Activated T-helper 1 cell treated with anti-CD3 and anti-CD28 coated beads, Interleukin-2, amount 50 U/mL, for 16 hours (primary cell): ENCODE data around the gene COPB2.
"Not testable (repeated sequence)": the region's sequence is repeated elsewhere in the genome, so short reads cannot be mapped to it uniquely, and the experiment has no call there.

ENCODE experiments used
- DNase-seq, 2 donors: peaks; one replicate each; pipeline ENCODE4 v3.0.0-alpha.2; 2020; ENCODE audit warnings: low read depth in 1 of 2, low spot score in 1 of 2

The COPB2 gene

DNA sequence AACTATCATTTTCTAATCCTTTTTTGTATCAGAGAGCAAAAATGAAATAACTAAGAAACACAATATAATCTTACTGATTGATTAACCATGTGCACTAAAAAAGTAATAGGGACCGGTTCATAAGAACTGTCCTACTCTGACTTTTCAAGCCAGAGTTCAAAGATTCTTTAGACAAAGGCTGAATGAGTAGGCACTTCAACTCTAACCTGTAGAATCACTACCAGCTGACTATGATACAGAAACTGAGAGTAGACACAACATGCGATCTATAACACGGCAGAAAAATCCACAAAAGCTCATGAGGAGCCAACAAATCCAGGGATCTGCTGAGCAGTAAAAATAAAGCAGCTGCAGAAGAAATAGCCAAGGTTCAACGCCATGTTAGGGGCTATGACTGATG lies 8.9 kb downstream of the COPB2 start:
- DNase-seq, result no peak

DNA sequence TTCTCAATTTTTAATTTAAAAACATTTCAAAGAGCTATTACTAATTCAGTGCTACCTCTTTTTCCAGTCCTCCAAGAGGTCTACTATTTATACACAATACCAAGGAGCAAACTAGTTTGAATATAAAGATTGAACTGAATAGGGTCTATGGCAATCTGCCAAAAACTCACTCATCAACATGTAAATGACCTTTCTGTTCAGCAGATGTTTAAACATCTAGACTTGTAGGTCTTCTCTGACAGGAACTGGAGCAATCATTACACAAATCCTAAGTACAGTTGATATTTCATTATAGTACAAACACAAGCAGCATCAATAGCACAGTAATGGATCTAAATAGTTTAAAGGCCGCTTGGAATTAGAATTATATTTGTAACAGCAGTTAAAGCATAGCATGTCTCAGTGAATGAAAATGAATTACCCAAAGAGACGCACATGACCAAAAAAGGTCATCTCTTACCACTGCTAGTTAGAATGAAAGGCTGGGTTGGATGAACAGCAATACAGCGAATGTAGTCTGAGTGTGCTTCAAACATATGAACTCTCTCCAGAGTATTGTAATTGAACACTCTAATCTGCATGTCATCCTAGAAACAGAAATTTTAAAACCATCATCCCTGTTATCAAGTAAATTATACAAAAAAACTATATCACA lies 10.7 kb downstream of the COPB2 start:
- DNase-seq, result no peak

DNA sequence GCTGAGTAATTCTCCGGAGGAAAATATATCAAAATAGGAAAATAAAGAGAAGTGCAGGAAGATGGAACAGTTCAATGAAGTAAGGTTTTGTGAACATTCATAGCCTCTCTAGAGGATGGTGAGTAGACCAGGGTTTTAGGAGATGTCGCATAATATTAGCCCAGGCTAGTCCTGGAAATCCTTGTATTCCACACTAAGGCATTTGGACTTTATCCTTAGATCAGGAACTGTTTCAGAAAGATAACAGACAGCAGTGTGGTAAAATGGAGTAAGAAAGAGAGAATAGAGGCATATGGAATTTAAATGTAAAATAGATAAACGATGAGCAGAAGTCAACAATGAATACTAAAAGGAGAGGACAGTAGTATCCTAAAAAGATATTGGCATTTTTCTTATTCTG lies 12.1 kb downstream of the COPB2 start:
- DNase-seq, result no peak

DNA sequence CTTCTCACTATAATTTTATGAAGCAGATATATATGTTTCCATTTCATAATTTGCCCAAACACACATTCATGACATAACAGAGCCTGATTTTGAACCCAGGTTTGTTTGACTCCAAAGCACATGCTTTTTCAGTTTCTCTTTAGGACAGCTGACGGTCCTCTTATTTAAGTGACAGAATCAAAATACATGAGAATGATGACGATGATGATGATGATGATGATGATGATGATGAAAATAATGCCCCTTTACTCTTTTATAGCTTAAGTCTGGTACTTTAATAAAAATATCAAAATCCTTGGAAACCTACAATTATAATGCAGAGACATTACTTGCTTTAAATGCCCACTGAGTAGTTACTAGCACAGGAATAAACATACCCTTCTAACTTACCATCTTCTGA lies 15.3 kb downstream of the COPB2 start:
- no peak for DNase-seq

GRCh38 chr3:139364549-139364948 lies 24.9 kb downstream of the COPB2 start:
- no peak for DNase-seq

DNA sequence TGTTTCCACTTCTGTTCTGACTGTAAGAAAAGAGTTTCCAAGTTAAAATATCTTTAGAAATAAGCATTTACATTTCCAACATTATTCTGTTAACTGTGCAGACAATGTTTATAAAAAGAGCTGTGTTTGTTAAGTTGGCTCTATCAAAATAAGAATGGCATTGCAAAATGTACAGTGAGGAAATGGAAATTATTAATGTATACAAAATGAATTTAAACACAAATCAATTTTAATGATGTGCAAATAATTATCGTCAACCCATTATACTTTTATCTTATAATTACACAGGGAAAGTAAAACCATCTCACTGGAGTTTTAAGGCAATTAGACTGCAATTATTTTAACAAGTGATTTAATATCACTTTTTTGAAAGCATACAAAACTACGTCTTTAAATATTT lies 28.2 kb downstream of the COPB2 start:
- no peak for DNase-seq

DNA sequence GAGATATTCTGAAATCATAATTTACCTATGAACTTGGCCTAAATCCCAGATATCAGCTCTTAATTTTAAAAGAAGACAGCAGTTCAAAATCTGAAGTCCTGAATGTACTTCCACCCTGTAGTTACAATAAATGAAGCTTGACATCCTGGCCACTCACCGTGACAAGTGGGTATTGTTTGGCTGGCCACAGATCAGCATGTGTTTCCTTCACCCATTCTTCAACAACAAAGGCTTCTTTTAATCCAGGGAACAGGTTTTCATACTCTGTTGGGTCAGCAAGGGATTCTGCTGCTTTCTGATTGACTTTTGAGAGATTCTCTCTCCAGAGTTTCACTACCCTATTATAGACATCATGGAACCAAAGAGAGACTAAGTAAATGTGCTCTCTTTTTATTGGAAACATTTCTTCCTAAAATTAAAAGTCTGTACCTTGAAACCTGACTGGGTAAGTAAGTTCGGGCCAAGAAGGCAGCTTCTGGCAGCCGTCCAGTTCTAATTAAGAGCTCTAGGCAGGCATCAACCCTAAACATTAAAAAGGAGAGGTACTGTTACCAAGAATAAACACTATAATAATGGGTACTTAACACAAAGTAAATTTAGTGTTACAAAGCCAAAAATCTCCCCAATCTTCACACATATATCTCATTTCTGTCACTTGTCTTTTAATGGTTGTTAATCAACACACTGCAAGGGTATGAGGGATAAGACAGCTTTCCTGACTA lies 30.4 kb downstream of the COPB2 start:
- DNase-seq, result no peak

GRCh38 chr3:139357899-139358298 lies 31.5 kb downstream of the COPB2 start:
- DNase-seq, result no peak

DNA sequence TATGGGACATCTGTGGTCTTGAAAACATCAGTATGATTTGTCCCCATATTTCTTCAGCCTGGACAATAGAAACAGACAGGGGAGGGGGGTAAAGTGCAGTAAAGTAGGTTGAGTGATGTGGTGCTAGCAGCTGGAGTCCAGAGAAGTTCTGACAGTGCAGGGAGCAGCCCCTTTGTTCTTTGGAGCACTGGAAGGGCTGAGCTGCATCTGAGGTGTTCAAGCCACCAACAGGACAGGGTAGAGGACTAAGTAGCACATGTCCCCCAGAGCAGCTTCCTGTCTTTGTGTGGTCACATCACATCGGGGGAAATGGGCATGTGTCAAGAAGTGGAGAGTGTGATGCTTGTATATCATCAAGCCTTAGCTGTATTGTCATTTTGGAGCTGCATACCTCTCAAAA lies 33.6 kb downstream of the COPB2 start:
- DNase-seq, result no peak

GRCh38 chr3:139355476-139355875 lies 34.0 kb downstream of the COPB2 start:
- DNase-seq, result no peak

DNA sequence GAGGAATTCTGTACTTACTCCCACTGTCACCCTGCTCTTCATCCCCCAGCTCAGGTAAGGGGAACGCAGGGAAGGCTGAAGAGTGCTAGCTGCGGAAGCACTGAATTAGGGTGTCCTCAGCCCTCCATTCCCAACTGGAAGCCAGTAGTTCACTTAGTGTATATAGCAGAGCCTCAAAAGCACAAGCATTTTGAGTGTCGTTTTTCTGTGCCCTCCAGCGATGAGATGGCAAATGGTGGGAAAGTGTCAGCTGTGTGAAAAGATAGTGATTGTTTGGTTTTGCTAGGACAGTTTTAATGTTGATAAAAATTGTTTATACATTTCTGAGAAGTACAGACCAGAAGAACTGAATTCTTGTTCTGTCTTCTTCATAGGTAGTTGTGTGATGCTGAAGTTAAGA lies 34.8 kb downstream of the COPB2 start:
- DNase-seq, result no peak

- DNase-seq, result no peak
Measured at GRCh38 chr3:139353920-139354556, 35.4 kb downstream of the COPB2 start.

- DNase-seq, result no peak
Measured at GRCh38 chr3:139346771-139347170, 42.7 kb downstream of the COPB2 start.

DNA sequence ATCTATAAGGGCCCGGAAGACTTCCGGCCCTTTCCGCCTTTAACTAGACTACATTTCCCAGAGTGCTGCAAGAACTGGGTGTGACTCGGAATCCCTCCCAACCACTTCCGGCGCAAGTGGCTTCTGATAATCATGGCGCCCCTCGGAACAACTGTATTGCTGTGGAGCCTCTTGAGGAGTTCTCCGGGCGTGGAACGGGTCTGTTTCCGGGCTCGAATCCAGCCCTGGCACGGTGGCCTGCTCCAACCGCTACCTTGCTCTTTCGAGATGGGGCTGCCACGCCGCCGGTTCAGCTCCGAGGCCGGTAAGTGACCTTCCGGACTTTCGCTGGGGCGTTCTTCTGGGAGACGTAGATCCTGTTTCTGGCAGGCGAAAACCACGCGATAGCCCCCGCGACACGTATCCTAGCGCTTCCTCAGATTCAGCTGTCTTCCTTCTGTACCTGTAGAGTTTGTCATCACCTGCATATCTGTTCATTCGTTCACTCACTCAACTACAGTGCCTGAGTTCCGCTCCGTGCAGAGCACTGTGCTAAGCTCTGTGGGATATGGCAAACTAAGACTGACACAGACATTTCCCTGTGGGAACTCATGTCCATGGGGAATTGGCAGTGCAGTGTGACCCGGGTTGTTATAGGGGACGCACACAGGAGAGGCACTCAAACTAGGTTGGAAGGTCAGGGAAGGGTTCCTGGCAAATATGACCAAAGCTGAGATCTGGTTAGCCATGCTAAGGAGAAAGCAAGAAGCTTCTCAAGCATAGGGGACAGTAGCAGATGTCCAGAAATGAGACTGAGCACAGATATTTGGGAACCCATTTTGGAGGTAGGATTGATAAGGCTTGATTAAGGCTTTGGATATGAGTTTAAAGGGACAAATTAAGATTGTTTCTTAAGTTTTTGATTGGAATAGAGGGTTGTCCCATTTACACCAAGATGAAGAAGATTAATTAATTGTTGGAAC lies 45.3 kb downstream of the COPB2 start, which contains the start of gene MRPS22:
TSS of gene MRPS22 (plus strand) at position 126 of the 962 bp plus-strand sequence. CDS start at position 133, 7 bp downstream.
- DNase-seq, result peak; percentile 61 to 68

DNA sequence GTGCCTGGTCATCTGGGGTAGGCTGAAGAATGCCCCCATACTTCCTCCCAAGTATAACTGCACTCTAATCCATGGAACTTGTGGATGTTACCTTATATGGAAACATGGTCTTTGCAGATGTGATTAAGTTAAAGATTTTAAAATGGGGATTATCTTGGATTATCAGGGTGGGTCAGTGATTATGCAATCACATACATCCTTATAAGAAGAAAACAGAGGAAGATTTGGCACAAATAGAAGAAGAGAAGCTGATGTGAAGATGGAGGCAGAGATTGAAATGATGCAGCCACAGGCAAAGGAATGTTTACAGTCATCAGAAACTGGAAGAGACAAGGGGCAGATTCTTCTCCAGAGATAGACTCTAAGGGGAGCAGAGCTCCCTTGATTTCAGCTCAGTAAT lies 47.4 kb downstream of the COPB2 start:
- no peak for DNase-seq

DNA sequence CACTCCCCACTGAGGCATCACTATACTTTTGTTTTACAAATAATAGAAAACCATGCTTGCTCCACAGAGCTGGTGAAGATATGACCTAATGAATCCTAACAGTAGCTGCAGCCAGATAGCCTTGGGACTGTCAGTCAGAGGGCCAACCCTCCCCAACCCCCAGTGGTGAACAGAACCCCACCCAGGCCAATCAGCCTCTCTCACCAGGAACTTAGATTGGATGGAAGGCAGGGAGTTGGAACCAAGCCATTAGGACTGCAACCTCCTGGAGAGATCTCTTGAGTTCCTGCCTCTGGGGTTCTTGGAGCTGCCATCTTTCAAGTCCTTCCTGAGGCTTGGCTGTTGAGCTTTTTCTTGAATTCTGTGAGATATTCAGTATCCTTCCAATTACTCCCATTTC lies 48.7 kb downstream of the COPB2 start:
- no peak for DNase-seq

DNA sequence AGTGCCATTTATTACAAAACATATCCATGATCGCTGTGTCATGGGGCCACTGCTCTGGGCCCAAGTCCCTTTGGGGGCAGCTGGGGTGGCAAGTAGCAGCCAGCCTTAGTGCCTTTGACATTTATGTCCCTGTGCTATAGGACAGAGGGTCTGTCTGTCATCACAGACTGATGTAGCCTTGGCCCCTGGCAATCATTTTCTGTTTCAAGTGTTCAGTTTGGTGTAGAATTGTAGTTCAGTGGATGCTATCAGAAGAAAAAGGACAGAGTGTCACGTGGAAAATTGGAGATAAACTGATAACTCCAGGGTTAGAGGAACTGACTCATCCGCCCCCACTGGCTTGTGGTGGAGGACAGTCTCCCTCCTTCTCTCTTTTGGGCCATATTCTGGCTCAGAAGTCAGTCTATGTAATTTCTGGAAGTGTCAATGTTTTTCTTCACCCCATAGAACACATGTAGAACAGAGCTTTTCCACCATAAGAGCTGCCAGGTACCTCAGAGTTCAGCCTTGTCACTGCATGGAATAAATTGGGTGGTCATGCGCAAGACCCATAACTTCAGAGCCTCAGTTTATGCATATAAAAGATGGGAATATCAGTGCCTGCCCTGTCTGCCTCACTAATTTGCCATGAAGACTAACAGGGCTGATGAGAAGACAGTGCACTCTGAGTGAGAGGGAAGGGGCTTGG lies 50.1 kb downstream of the COPB2 start:
- DNase-seq, result no peak

DNA sequence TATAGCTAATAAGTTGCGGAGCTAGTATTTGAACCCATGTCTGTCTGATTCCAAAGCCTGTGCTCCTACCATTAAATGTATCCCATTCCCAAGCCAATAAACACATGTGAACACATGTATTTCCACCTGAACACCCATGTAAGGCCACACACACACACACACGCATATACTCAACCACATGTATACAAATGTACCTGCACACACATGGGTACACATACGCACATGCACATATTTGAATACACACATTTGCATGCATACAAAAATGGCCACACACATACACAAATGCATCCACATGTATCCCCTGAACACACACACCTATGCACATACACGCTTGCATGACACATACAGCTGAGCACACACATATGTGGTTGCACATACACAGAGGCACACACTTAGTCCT lies 51.0 kb downstream of the COPB2 start:
- DNase-seq, result no peak

DNA sequence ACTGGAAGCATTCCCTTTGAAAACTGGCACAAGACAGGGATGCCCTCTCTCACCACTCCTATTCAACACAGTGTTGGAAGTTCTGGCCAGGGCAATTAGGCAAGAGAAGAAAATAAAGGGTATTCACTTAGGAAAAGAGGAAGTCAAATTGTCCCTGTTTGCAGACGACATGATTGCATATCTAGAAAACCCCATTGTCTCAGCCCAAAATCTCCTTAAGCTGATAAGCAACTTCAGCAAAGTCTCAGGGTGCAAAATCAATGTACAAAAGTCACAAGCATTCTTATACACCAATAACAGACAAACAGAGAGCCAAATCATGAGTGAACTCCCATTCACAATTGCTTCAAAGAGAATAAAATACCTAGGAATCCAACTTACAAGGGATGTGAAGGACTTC lies 54.8 kb downstream of the COPB2 start:
- not testable (repeated sequence) for DNase-seq

DNA sequence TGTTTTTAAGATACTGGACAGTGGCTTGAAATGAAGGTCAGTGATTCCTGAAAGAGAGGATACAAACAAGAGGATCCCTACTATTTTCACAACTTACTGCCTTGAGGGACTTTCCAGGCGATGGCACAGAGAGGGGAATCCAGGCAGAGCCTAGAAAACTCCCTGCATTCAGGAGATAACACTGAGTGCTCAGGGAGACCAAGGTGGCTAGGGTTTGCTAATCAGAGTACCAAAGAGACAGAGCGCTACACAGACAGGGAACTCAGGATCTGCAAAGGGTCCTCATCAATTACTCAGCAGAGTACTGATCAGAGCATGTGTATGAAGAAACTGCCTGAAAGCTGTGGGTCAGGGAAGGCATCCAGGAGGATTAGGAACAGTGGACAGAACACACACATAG lies 57.4 kb downstream of the COPB2 start:
- DNase-seq, result no peak
